ENCODE data around the gene ADGRL2.
A peak's percentile ranks its signal among the peaks of the same experiment; 100 is the strongest.

The ADGRL2 gene

DNA sequence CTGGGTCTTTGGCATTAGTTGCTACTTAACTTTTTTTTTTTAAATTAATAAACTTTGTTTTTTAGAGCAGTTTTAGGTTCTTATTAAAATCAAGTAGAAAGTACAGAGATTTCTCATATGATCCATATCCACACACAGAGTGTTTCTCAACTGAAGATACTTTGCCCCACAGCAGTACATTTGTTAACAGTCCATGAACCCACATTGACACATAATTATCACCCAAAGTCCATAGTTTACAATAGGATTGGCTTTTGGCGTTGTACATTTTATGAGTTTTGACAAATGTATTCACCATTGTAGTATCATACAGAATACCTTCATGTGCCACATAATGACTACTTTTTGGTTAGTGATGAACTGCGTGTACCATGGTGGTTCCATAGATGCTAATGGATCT, 106.8 kb downstream of the ADGRL2 start:
- no peak for DNase-seq (ENCODE audit: low read depth, low spot score)

DNA sequence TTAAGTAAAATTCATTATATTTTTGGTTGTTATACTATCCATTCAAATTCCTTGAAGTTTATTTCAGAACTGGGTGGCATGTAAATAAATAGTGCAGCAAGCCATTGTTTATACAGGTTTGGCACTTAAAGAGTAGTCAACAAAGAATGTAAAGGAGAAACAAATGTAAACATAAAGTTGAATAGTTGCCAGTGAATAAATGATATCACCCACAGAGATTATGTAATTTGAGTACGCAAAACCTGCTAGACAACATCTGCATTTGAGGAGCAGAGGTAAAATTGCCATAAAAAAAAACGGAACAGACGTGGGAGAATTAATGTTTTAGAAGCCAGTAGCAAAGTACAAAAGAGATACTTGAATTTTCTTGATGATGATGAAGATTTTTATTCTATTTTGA, 111.6 kb downstream of the ADGRL2 start:
- DNase-seq (ENCODE audit: low read depth, low spot score) = no peak

GRCh38 chr1:81915937-81916336, 115.2 kb downstream of the ADGRL2 start:
- DNase-seq (ENCODE audit: low read depth, low spot score) = no peak

DNA sequence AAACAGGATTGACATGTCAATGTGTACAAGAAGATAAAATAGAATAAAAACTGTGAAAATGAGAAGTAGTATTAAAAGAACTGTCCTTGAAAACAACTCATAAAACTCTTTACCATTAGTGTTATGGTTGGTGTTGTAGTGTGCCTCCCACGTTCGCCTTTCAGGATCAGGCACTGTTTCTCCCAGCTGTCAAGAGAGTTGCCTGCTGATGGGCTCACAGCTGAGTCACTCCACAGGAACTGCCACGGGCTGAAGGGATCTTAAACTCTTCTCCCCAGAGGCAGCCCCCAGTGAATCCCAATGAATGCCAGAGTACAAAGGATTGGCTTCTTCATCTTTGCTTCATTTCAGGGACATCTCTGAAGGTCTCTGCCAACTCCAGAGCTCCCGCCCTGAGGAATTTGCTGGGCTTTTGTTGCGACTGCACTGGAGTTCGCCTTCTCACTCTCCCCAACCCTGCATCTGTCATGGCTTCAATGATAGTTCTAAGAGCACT, 119.6 kb downstream of the ADGRL2 start:
- DNase-seq (ENCODE audit: low read depth, low spot score) = peak; percentile 26

DNA sequence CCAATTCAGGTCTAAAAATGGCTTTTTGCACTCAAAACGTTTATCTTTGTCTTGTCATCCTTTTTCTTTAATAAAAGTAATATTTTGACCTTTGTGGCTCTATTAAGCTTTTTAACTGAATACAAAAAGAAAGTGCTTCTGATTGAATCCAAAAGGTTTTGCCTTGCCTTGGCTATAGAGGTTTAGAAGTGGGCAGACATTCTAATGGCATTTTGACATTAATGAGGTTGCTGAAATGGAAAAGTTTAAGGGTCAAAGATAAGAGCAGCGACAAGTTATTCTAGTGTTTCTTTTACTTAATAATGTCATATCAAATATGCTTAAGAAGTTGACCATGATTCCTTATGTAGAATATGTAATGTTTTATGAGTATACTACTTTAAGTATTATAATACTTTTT, 120.2 kb downstream of the ADGRL2 start:
- DNase-seq (ENCODE audit: low read depth, low spot score) = no peak

DNA sequence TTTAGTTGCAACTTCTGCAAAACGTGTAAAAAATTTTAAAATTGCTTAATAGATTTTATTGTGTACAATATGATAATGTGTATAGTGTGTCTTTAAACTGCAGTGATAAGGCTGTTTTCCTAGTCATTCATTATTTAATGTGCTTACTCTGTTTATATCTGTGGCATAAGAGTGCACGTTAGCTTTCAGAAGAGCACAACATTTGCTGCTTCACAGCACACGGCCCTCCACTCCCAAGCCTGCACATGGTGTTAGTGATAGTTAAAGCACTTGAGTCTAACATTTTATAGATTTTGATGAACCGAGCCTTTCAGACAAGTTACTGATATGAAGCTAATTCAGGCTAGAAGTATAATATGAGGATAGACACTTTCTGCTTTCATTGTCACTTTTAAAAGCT, 120.6 kb downstream of the ADGRL2 start:
- no peak for DNase-seq (ENCODE audit: low read depth, low spot score)

DNA sequence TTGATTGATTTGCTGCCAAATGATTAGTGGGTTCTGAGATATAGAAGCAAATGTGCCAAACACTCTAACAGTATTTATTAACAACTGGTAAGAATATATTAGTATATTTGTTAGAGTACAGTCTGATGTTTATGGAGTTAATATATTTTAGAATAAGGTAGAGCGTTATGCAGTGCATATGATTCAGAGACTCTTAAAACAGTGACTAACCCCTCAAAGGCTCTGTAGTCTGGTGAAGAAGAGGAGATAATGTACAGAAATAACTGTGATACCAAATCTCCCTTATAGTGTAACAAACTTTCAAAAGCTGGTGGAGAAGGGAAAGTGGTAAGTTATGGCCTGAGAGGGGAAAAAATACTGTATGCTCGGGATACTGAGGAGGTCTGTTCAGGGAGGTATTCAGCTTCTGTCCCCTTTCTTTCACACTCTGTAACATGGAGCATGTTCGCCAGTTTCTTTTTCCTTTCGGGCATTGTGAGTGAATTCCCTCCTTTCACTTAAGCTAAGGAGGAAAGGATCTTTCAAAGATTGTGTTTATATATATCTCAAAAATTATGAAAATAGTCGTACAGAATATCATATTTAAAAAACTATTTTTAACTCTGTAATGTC, 121.2 kb downstream of the ADGRL2 start:
- no peak for DNase-seq (ENCODE audit: low read depth, low spot score)

DNA sequence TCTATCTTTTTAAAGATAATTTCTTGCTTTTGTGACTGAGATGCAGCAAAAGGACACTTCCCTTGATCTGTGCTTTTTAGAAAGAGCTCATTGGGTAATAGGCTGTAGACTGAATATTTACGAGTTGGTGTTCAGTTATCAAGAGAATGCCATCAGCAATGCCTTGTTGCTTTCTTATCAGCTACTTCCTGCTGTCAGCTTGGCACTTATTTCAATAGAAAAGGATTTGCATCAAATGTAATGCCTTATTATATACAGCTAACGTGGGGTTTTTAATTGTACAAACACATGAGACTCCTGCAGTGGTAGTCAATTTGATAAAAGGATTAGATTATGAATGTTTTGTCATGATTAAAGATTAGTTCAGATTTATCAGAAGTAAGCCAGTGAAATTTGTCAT, 122.2 kb downstream of the ADGRL2 start:
- DNase-seq (ENCODE audit: low read depth, low spot score) = no peak

DNA sequence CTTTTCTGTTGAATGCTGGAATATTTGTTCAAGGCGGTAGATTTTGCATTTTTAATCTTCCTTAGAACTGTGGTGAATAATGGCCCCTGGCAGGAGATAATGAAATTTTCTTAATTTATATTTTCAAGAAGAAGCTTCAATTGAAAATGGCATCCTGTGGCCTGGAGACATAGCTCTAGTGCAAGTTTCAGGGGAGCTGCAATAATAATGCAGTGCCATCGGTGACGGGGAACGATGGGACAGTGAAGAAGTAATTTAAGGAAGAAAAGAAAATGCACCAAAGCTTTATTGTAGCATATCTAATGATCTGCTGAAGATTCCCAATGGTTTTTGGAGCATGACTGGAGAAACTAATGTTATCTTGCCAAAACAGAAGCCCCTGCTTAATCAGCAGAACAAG, 128.4 kb downstream of the ADGRL2 start:
- no peak for DNase-seq (ENCODE audit: low read depth, low spot score)

GRCh38 chr1:81936853-81937252, 136.1 kb downstream of the ADGRL2 start:
- no peak for DNase-seq (ENCODE audit: low read depth, low spot score)

- no peak for DNase-seq (ENCODE audit: low read depth, low spot score)
Measured at GRCh38 chr1:81937791-81938450, 137.2 kb downstream of the ADGRL2 start.

- DNase-seq (ENCODE audit: low read depth, low spot score) = no peak
Measured at GRCh38 chr1:81948495-81948894, 147.8 kb downstream of the ADGRL2 start.

GRCh38 chr1:81949421-81949820, 148.7 kb downstream of the ADGRL2 start:
- DNase-seq (ENCODE audit: low read depth, low spot score) = no peak

DNA sequence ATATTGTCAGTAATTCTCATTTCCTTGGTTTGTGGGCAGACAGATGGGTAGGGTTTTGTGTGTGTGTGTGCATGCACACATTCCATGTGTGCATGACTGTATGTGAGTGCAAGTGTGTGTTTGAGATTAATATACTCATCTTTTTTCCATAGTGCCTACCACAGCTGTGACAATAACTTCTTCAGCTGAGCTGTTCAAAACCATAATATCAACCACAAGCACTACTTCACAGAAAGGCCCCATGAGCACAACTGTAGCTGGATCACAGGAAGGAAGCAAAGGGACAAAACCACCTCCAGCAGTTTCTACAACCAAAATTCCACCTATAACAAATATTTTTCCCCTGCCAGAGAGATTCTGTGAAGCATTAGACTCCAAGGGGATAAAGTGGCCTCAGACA, 149.3 kb downstream of the ADGRL2 start:
- DNase-seq (ENCODE audit: low read depth, low spot score) = no peak

- peak; percentile 7 for DNase-seq (ENCODE audit: low read depth, low spot score)
Measured at GRCh38 chr1:81950591-81951244, 150.0 kb downstream of the ADGRL2 start.

GRCh38 chr1:81954534-81955020, 153.8 kb downstream of the ADGRL2 start:
- no peak for DNase-seq (ENCODE audit: low read depth, low spot score)

- no peak for DNase-seq (ENCODE audit: low read depth, low spot score)
Measured at GRCh38 chr1:81967951-81968350, 167.2 kb downstream of the ADGRL2 start.

- DNase-seq (ENCODE audit: low read depth, low spot score) = no peak
Measured at GRCh38 chr1:81970416-81970815, 169.7 kb downstream of the ADGRL2 start.

DNA sequence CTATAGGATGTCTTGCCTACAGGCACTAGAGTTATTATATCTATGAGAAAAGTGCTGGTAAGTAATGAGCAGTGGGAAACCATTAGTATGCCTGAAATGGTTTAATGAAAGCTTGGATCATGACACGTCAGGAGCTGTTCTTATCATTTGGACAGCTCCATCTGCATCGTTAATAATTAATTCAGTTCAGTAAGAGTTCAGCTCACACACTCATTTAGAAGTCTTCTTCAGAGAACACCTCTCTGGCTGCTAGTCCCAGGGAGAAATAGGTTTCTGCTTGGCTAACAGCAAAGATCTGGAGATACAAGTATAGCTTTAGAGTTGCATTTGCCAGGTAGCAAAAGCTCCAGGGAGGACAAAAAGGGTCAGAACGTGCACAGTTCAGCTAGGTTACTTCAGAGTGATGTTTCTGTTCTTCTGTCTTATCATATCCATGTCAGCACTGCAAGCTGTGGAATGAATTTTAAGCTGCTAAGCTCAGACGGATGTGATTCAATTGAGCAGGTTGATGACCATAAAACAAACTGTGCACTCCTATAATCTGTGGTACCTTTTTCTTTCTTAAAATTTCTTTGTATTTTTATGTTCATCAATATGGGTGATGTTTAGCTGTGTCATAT, 173.6 kb downstream of the ADGRL2 start:
- DNase-seq (ENCODE audit: low read depth, low spot score) = no peak

- DNase-seq (ENCODE audit: low read depth, low spot score) = no peak
Measured at GRCh38 chr1:81974883-81975555, 174.3 kb downstream of the ADGRL2 start.

- no peak for DNase-seq (ENCODE audit: low read depth, low spot score)
Measured at GRCh38 chr1:81976539-81976938, 175.8 kb downstream of the ADGRL2 start.

GRCh38 chr1:81978945-81979344, 178.2 kb downstream of the ADGRL2 start:
- no peak for DNase-seq (ENCODE audit: low read depth, low spot score)

All from smooth muscle cell of the brain vasculature (primary cell).